HepG2 (cell line): ENCODE data around the gene BBS9. TPM values are rescaled to one million over a fixed set of nuclear protein-coding genes. Genes with fewer than 3 reads are reported as not detected.

Experiments
- ATAC-seq: fragments of 200-7000 bp; cut with Tn5 transposase; 3 replicates; pipeline ENCODE4 v1.9.1; 2020; ENCODE audit warnings: mild to moderate bottlenecking, moderate library complexity
- BruUV-seq: library from RNA; stranded (reverse); fragments of 400-500 nt; replicated peaks from 2 replicates; lab custom pipeline; 2021; lab: Mats Ljungman, UMichigan
- CTCF ChIA-PET: fragments of 300-600 bp; formaldehyde crosslinking; extraction: SDS; loops from one replicate; lab custom pipeline; 2021; ENCODE audit warnings: low total read pairs, inconsistent platforms, low intra/inter-chr PET ratio; lab: Yijun Ruan, JAX
- POLR2A ChIA-PET: fragments of 350-600 bp; sonication (Branson Sonifier 250); formaldehyde crosslinking; loops from one replicate; lab custom pipeline; 2020; ENCODE audit warnings: antibody characterized with exemption, inconsistent platforms; lab: Yijun Ruan, JAX
- DNase-seq: peaks from one replicate; pipeline ENCODE4 v3.0.0-alpha.2; 2015; ENCODE audit warnings: low spot score
- FAIRE-seq: peaks from 3 replicates; lab custom pipeline; 2011; peaks lifted over from hg19 to GRCh38; lab: Jason Lieb, UNC
- H2AFZ ChIP-seq: one replicate; pipeline ENCODE4 v1.6.1; 2011; ENCODE audit warnings: low read length, inconsistent platforms
- H3K27ac ChIP-seq: fragments of 300-600 bp; 3 replicates; pipeline ENCODE4 v1.8.0; 2011; ENCODE audit warnings: mixed run types, mild to moderate bottlenecking, mixed read lengths, low read length, inconsistent platforms; ENCODE audit not compliant: insufficient read depth; ENCODE audit errors: extremely low read length
- H3K27me3 ChIP-seq, 2 experiments: fragments of 200-600 bp in 1 of 2; 2 replicates in 1 of 2; 3 replicates in 1 of 2; pipeline versions ENCODE4 v1.6.0 to v1.8.0; 2011; ENCODE audit warnings: low read length in 2 of 2, mild to moderate bottlenecking in 2 of 2, moderate library complexity in 2 of 2, inconsistent platforms in 1 of 2; ENCODE audit not compliant: insufficient read depth in 2 of 2, control insufficient read depth in 1 of 2
- H3K36me3 ChIP-seq, 2 experiments: fragments of 200-600 bp in 1 of 2; replicated peaks in 1 of 2; 2 replicates in 1 of 2; 3 replicates in 1 of 2; pipeline versions ENCODE4 v1.5.1 to v1.8.0; 2011; ENCODE audit warnings: low read length in 2 of 2, inconsistent platforms in 1 of 2; ENCODE audit not compliant: insufficient read depth in 2 of 2, control insufficient read depth in 1 of 2
- H3K4me1 ChIP-seq: 2 replicates; pipeline ENCODE4 v1.5.1; 2012; ENCODE audit warnings: low read length, inconsistent platforms; ENCODE audit not compliant: insufficient read depth
- H3K4me2 ChIP-seq: 2 replicates; pipeline ENCODE4 v1.6.0; 2011; ENCODE audit warnings: low read depth, low read length, inconsistent platforms
- H3K4me3 ChIP-seq, 3 experiments: fragments of 200-600 bp in 1 of 3; sonication (generic), shearing (Covaris generic) in 1 of 3; replicated peaks in 1 of 3; 2 replicates each; pipeline ENCODE4 v1.5.1; 2011 to 2016; ENCODE audit warnings: low read length in 3 of 3, inconsistent platforms in 2 of 3, low read depth in 2 of 3, mild to moderate bottlenecking in 2 of 3, control low read depth in 1 of 3, mixed read lengths in 1 of 3; ENCODE audit not compliant: insufficient read depth in 1 of 3
- H3K79me2 ChIP-seq: one replicate; pipeline ENCODE4 v1.6.1; 2011; ENCODE audit warnings: low read length, inconsistent platforms; ENCODE audit not compliant: insufficient read depth
- H3K9ac ChIP-seq: 2 replicates; pipeline ENCODE4 v1.6.0; 2011; ENCODE audit warnings: mild to moderate bottlenecking, low read depth, low read length, inconsistent platforms; ENCODE audit not compliant: insufficient read depth
- H3K9me3 ChIP-seq: 2 replicates; pipeline ENCODE4 v1.5.1; 2012; ENCODE audit warnings: mild to moderate bottlenecking, low read length
- H4K20me1 ChIP-seq: 2 replicates; pipeline ENCODE4 v1.6.0; 2011; ENCODE audit warnings: inconsistent platforms, mild to moderate bottlenecking, low read length, moderate library complexity; ENCODE audit not compliant: insufficient read depth
- CCAR2 ChIP-seq: fragments of 200-400 bp; formaldehyde crosslinking; optimal IDR thresholded peaks from 2 replicates; pipeline ENCODE3; 2018; ENCODE audit warnings: low read depth, mild to moderate bottlenecking, low read length, moderate library complexity
- FIP1L1 ChIP-seq: fragments of 200-400 bp; formaldehyde crosslinking; IDR thresholded peaks from 2 replicates; pipeline ENCODE4 v1.6.1; 2018; ENCODE audit warnings: low read depth, mild to moderate bottlenecking, low read length, moderate library complexity, borderline replicate concordance; ENCODE audit not compliant: insufficient read depth
- FOSL1 ChIP-seq: sonication (generic); formaldehyde crosslinking; IDR thresholded peaks from 2 replicates; pipeline ENCODE4 v1.9.0; 2021; ENCODE audit warnings: missing genetic modification reagents, borderline replicate concordance
- HES4 ChIP-seq: sonication (generic); formaldehyde crosslinking; IDR thresholded peaks from 2 replicates; pipeline ENCODE4 v1.9.0; 2021; ENCODE audit warnings: mild to moderate bottlenecking, missing genetic modification reagents, borderline replicate concordance
- HNRNPL ChIP-seq: fragments of 200-400 bp; formaldehyde crosslinking; IDR thresholded peaks from 2 replicates; pipeline ENCODE4 v1.6.1; 2017; ENCODE audit warnings: mild to moderate bottlenecking, low read depth, low read length
- HOXA9 ChIP-seq: sonication (generic); formaldehyde crosslinking; IDR thresholded peaks from 2 replicates; pipeline ENCODE4 v1.8.1; 2022; ENCODE audit warnings: missing genetic modification reagents, mild to moderate bottlenecking, moderate library complexity, borderline replicate concordance
- KAT8 ChIP-seq: IDR thresholded peaks from 2 replicates; pipeline ENCODE4 v1.6.1; 2016; ENCODE audit warnings: missing genetic modification reagents, missing compliant biosample characterization
- KLF11 ChIP-seq: IDR thresholded peaks from 2 replicates; pipeline ENCODE4 v1.6.1; 2016; ENCODE audit warnings: missing compliant biosample characterization
- KMT2B ChIP-seq: IDR thresholded peaks from 2 replicates; pipeline ENCODE4 v1.6.1; 2016; ENCODE audit warnings: missing genetic modification reagents, missing compliant biosample characterization
- SRF ChIP-seq: IDR thresholded peaks from 2 replicates; pipeline ENCODE4 v1.6.1; 2011; ENCODE audit warnings: mild to moderate bottlenecking, low read depth, low read length, moderate library complexity
- STAG1 ChIP-seq: sonication (generic); formaldehyde crosslinking; IDR thresholded peaks from 2 replicates; pipeline ENCODE4 v1.4.0; 2020; ENCODE audit warnings: missing genetic modification reagents
- ZBTB42 ChIP-seq: sonication (generic); formaldehyde crosslinking; IDR thresholded peaks from 2 replicates; pipeline ENCODE4 v1.5.0; 2020; ENCODE audit warnings: mild to moderate bottlenecking, missing genetic modification reagents
- ZHX1 ChIP-seq: sonication (generic); formaldehyde crosslinking; IDR thresholded peaks from 2 replicates; pipeline ENCODE4 v1.8.1; 2022; ENCODE audit warnings: low read depth, mild to moderate bottlenecking, missing genetic modification reagents
- ZNF275 ChIP-seq: sonication (generic); formaldehyde crosslinking; IDR thresholded peaks from 2 replicates; pipeline ENCODE4 v1.8.0; 2022; ENCODE audit warnings: missing genetic modification reagents, mild to moderate bottlenecking, inconsistent platforms, borderline replicate concordance
- ZNF446 ChIP-seq: sonication (generic); formaldehyde crosslinking; IDR thresholded peaks from 2 replicates; pipeline ENCODE4 v1.5.0; 2020; ENCODE audit warnings: mild to moderate bottlenecking, missing genetic modification reagents
- WGBS: methylation state at CpG from one replicate; pipeline ENCODE4 v1.1.6; 2017; ENCODE audit warnings: low lambda C conversion rate; 5-methylcytosine and 5-hydroxymethylcytosine counted together
- in situ Hi-C: cut with HindIII; loops from 2 replicates; pipeline ENCODE4 v1.10.0; 2017; ENCODE audit warnings: low pct_unique_long_range_greater_than_20kb; ENCODE audit not compliant: extremely low pct_ligation_motif_present
- intact Hi-C: fragments of 100-400 bp; cut with micrococcal nuclease; formaldehyde crosslinking; loops from one replicate; pipeline ENCODE4 v1.10.0; 2022; ENCODE audit not compliant: unreplicated experiment
- polyA plus RNA-seq, 8 experiments: library from polyadenylated mRNA; depleted of rRNA in 3 of 8; stranded (reverse) in 7 of 8; unstranded in 1 of 8; fragments of >200 nt; fragmentation: Illumina TruSeq in 4 of 8; extraction: Trizol in 4 of 8; gene quantifications; 2 replicates each; pipeline versions ENCODE4 v1.2.1 to v1.2.3, GENCODE V29; 2011 to 2016; ENCODE audit warnings: low read depth in 4 of 8, missing spikeins in 1 of 8, mixed read lengths in 1 of 8; ENCODE audit not compliant: insufficient read depth in 1 of 8
- total RNA-seq, 5 experiments: library from RNA; depleted of rRNA; stranded (reverse); fragments of >200 nt; fragmentation: Illumina TruSeq; extraction: Trizol; gene quantifications; 2 replicates each; pipeline ENCODE4 v1.2.3, GENCODE V29; 2016; ENCODE audit warnings: low read depth in 1 of 5
- TF ChIP-seq, protein P1 (sequence below): IDR thresholded peaks from 2 replicates; pipeline ENCODE4 v1.6.1; 2016; ENCODE audit warnings: control low read depth

BBS9 gene
- total and polyA plus RNA-seq, 2 of the 13 experiments (the other 11 are each of a cell fraction or from before 2014, with no cell fraction given) = 5.1 to 7.8 TPM

DNA sequence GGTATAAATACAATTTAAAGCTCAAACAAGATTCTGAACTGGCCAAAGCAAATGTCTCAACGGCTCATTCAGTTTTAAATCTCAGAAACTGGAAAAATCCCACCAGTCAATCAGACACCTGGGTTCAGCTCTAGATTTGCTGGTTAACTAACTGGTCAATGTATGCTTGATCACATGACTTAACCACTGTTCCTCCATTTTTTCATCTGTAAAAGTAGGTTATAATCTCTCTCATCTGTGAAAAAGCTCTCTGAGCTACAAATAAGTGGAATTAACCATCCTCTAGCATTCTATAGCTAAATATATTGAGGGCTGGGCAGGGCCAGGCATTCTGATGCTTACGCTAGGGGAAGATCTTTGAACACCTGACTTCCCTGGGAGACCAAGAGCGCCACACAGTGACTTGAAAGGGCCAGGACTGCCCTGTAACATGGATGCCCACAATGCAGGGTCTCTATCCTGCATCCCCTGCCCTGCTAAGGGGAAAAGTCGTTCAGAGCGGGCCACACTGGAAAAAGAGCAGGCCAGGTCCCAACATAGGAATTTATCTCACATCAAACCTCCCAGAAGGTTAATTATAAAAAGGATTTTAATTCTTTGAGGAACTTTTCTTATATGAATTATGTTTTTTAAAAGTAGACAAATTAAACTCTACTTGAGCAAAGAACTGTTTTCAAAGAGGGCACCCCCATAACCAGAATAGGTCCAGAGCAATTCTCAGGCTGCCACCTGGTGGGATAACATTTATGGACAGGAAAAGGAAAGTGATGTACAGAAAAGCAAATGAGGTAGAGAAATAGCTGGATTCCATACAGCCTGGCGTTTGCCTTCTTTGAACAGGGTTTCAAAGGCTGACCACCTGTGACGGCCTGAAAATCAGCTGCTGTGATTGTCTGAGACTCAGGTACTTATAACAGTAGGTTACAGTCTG lies 22.0 kb upstream of the BBS9 start (continued):
- TF ChIP-seq STAG1 (CRISPR knock-in tag) = peak; percentile 55

DNA sequence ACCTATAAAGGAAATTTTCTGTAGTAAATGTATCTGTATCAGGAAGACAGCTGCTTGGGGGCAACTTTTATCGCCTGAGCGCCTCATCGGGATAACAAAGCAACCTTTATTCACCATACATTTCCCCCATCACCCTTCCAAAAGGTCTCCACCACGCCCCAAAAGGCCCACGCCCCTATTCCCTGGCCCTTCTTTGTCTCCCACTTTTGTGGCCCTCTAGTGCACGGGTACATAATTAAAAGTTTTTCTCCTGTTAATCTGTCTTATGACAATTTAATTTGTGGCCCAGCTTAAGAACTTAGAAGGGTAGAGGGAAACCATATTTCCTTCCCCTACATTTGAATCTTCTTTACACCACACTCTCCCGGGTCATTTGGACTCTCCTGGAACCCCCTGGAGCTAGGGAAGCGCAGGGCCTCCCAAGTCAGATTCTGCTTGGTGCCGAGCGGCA lies 20.8 kb upstream of the BBS9 start:
- CTCF ChIA-PET = no interaction called here
- peaks cover under 1 to 6% of the 10 kb centered on the region in 2 experiments; a peak in 4 of 5 replicates for H3K36me3 ChIP-seq
- WGBS = 0% methylated on average over 8 of the region's 10 CpGs
- peaks cover 1 to 6% of the 10 kb centered on the region in 2 experiments; a peak in 2 of 5 replicates for H3K27me3 ChIP-seq
- DNase-seq = no peak
- POLR2A ChIA-PET = interaction anchor here (0.6 to 2.5 kb wide), 5 partner anchors 47 to 613 kb away, joined by 3 to 10 read pairs (median 3); partner anchors contain the start of genes AVL9 and NT5C3A
- peak; percentile 65 for ATAC-seq
- H3K4me1 ChIP-seq = peaks cover 55% of the 10 kb centered on the region
- peak overlapping the region; percentile 77 for H3K27ac ChIP-seq
- no peak for FAIRE-seq
- peak overlapping the region; percentile 85 to 88 (median 87) for H3K4me3 ChIP-seq
- peak overlapping the region; percentile 85 for H3K9ac ChIP-seq
- intact Hi-C loops (loop anchor here (2.0 to 5.0 kb wide), 4 partner anchors 46 to 216 kb away; partner anchors contain the start of genes FKBP9, KBTBD2 and NT5C3A), in situ Hi-C loops (no loop called here)
- peaks cover 12% of the 10 kb centered on the region for H4K20me1 ChIP-seq
- H3K9me3 ChIP-seq = no peaks in the 10 kb centered on the region
- H3K79me2 ChIP-seq = peaks cover 48% of the 10 kb centered on the region
- H3K4me2 ChIP-seq = peak overlapping the region; percentile 97
- no peak overlapping the region for H2AFZ ChIP-seq
- no TSS peak for BruUV-seq
- no peak for TF ChIP-seq HNRNPL
- no peak for TF ChIP-seq HES4
- no peak for TF ChIP-seq FOSL1
- TF ChIP-seq ZNF446 (CRISPR knock-in tag) = no peak
- no peak for TF ChIP-seq SRF
- no peak for TF ChIP-seq FIP1L1
- no peak for TF ChIP-seq ZNF275 (CRISPR knock-in tag)
- peak; percentile 10; the same call in 1 of the 2 replicates for TF ChIP-seq KMT2B
- TF ChIP-seq, protein P1, sequence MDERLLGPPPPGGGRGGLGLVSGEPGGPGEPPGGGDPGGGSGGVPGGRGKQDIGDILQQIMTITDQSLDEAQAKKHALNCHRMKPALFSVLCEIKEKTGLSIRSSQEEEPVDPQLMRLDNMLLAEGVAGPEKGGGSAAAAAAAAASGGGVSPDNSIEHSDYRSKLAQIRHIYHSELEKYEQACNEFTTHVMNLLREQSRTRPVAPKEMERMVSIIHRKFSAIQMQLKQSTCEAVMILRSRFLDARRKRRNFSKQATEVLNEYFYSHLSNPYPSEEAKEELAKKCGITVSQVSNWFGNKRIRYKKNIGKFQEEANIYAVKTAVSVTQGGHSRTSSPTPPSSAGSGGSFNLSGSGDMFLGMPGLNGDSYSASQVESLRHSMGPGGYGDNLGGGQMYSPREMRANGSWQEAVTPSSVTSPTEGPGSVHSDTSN (CRISPR knock-in tag) = no peak
- TF ChIP-seq ZHX1 (CRISPR knock-in tag) = no peak
- no peak for TF ChIP-seq ZBTB42 (CRISPR knock-in tag)
- 0 out of 2 replicates have a peak, but pooled peaks have one; percentile 34 for TF ChIP-seq KLF11 (CRISPR knock-in tag)
- TF ChIP-seq KAT8 = 0 out of 2 replicates have a peak, but pooled peaks have one; percentile 4
- TF ChIP-seq HOXA9 (CRISPR knock-in tag) = no peak
- TF ChIP-seq CCAR2 = no peak
